HG03558 (cell line): Measurements from ENCODE around the gene OR2AT4.
"Not testable (repeated sequence)": the region's sequence is repeated elsewhere in the genome, so short reads cannot be mapped to it uniquely, and the experiment has no call there.

ENCODE experiments used
- ATAC-seq: cut with Tn5 transposase; IDR thresholded peaks from one replicate; pipeline ENCODE4 v1.9.1; 2021; ENCODE audit warnings: moderate number of reproducible peaks; ENCODE audit not compliant: unreplicated experiment; ENCODE audit errors: extremely low read depth

The OR2AT4 gene

DNA sequence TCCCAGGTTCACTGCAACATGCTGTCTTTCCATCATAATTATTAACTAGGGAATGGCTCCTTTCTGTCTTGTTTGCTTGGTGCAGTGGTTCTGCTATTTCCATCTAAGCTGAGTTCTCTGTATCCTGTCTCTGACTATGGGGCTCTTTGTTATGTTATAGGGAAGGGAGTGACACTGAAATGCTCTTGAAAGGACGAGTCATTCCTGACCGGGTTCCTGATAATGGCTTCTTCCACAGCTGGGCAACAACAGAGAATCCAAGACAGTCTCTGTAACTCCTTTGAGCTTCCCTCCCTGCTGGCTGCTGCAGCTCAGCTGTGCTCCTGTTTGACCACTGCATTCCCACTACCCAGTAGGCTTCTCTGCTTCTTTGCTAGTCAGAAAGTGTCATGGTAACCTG, 24.1 kb downstream of the OR2AT4 start:
- ATAC-seq, result no peak

- ATAC-seq, result no peak
Observed at GRCh38 chr11:75069473-75069872, 27.2 kb downstream of the OR2AT4 start.

- no peak for ATAC-seq
Observed at GRCh38 chr11:75068993-75069392, 27.7 kb downstream of the OR2AT4 start.

GRCh38 chr11:75068559-75068958, 28.1 kb downstream of the OR2AT4 start:
- no peak for ATAC-seq

DNA sequence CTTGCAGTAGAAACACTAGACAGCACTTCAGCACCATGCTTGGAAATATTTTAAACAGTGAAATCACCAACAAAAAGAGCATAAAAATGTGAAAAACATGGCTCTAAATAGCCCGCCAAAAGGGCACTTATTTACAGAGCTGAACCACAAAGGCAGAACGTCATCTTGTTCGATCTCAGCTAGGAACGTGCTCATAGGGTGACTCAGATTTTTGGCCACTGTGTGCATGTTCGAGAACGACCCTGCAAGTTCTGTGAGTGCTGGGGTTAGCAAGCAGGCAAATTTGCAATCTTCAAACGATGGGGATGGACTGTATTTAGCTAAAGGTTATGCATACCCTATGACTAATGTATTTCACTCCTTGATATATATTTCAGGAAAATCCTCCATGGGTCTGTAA, 30.6 kb downstream of the OR2AT4 start:
- no peak for ATAC-seq

GRCh38 chr11:75063741-75064314, 32.8 kb downstream of the OR2AT4 start:
- no peak for ATAC-seq

- ATAC-seq, result no peak
Observed at GRCh38 chr11:75059299-75059698, 37.4 kb downstream of the OR2AT4 start.

DNA sequence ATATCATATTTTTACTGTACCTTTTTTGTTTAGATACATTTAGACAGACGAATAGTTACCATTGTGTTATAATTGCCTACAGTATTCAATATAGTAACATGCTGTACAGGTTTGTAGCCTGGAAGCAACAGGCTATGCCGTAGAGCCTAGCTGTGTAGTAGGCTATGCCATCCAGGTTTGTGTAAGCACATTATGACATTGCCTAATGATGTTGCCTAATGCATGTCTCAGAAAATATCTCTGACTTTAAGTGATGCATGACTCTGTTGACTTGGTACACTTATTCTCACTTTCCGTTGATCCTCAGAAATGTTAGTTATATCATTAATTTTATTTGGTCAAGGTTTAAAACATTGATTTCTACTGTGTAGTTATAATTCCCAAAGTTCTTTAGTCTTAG, 39.9 kb downstream of the OR2AT4 start:
- no peak for ATAC-seq

DNA sequence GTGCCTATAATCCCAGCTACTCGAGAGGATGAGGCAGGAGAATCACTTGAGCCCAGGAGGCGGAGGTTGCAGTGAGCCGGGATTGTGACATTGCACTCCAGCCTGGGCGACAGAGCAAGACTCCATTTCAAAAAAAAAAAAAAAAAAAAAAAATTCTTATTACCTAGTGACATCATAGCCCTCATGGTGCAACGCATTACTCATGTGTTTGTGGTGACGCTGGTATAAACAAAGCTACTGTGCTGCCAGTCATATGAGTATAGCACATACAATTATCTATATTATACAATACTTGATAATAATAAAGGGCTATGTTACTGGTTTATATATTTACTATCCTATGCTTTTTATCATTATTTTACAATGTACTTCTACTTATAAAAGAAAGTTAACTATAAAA, 41.2 kb downstream of the OR2AT4 start:
- ATAC-seq, result no peak

DNA sequence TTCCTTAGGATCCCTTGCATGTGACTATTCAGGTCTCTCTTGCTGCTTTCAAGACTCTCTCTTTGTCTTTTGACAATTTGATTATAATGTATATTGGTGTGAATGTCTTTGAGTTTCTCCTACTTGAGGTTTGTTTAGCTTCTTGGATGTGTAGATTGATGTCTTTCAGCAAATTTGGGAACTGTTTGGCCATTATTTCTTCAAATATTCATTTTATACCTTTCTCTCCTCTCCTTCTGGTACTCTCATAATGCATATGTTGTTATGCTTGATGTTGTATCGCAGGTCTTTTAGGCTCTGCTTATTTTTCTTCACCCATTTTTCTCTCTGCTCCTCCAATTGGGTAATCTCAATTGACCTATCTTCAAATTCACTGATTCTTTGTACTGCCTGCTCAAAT, 44.2 kb downstream of the OR2AT4 start:
- no peak for ATAC-seq

DNA sequence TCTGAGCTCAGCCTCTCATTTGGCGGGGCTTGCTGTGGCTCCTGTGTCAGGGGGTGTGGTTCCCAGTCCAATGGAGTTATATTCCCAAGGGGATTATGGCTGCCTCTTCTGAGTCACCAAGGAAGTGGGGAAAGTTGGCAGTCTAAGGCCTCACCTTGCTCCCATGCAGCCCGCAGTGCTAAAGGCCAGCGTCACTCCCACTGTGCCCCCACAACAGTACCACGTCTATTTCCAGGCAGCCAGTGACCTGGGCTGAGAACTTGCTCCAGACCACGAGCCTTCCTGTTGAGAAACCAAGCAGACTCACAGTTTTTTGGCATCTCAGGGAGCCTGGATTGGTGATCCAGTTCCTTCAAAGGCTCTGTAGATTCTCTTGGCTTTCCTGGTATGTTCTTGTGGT, 45.6 kb downstream of the OR2AT4 start:
- no peak for ATAC-seq

GRCh38 chr11:75050516-75050915, 46.2 kb downstream of the OR2AT4 start:
- no peak for ATAC-seq

DNA sequence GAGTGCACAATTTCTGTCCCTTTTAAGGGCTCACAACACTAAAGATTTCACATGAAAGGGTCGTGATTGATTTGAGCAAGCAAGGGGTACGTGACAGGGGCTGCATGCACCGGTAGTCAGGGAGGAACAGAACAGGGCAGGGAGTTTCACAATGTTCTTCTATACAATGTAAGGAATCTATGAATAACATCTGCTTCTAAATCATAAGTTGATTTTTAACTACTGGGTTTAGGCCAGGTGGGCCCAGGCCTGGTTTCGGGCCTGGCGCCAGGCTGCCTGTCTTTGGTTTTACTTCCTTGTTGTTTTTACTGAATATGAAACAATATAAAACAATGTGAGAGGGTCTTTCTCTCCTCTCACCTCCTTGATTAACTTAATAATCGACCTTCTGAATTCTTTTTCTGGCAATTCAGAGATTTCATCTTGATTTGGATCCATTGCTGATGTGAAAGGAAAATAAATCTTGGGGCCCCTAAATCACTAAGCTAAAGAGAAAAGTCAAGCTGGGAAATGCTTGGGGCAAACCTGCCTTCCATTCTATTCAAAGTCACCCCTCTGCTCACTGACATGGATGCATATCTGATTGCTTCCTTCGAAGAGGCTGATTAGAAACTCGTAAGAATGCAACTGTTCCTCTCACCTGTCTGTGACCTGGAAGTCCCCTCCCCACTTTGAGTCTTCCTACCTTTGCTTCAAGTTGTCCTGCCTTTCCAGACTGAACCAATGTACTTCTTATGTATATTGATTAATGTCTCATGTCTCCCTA, 47.0 kb downstream of the OR2AT4 start:
- ATAC-seq, result not testable (repeated sequence)

DNA sequence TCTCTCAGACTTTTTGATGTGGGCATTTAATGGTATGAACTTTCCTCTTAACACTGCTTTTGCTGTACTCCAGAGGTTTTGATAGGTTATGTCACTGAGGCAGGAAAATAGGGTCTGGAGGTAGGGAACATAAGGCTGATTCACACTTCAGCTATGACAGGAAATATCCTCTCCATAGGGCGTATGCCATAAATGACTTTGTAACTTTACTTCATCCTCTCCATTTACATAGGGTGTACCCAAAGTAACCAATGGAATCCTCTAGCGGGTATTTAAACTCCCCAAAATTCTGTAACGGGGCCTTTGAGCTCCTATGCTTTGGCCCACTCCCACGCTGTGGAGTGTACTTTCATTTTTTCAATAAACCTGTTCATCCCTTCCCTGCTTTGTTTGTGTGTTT, 49.5 kb downstream of the OR2AT4 start:
- ATAC-seq, result no peak

DNA sequence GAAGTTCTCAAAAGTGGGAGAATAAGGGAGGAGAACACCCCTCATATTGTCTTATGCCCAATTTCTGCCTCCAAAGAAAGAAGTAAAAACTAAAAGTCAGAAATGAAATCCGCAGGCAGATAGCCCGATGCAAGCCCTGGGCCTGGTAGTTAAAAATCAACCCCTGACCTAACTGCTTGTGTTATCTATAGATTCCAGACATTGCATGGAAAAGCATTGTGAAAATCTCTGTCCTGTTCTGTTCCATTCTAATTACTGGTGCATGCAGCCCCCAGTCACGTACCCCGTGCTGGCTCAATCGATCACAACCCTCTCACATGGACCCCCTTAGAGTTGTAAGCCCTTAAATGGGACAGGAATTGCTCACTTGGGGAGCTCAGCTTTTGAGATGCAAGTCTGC, 50.0 kb downstream of the OR2AT4 start:
- ATAC-seq, result not testable (repeated sequence)

DNA sequence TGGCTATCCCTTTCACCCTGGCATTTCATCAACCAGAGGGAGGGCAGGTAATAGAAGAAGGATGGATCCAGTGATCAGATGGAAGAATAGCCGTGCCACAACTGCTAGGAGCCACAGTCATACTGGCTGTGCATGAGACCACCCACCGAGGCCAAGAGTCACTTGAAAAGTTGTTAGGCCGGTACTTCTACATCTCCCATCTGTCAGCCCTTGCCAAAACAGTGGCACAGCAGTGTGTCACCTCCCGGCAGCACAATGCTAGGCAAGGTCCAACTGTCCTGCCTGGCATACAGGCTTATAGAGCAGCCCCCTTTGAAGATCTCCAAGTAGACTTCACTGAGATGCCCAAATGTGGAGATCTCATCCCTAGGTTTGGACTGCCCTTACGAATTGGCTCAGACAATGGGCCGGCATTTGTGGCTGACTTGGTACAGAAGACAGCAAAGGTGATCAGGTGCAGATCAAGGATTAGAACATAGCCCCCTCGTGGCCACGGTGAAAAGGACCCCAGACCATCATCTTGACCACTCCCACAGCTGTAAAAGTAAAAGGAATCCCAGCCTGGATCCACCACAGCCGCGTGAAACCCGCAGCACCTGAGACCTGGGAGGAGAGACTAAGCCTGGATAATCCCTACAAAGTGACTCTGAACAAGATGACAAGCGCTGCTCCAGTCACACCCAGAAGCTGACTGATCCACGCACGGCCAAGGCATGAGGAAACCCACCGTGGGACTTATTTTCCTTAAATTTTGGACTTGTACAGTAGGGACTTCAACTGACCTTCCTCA, 52.1 kb downstream of the OR2AT4 start:
- not testable (repeated sequence) for ATAC-seq

DNA sequence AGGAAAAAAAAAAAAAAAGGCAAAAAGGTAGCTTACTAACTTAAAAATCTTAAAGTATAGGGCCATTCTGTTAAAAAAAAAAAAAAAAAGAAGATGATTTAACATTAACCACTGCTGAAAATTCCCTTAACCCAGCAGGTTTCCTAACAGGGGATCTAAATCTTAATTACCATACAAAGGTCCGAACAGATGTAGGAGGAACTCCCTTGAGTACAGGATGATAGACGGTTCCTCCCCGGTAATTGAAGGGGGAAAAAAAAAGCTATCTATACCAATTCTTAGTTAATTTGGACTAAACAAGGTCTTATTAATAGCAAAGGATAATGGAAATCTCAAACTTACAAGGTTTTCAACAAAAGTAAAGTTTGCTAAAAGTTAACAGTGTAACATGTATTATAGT, 54.9 kb downstream of the OR2AT4 start:
- not testable (repeated sequence) for ATAC-seq

- no peak for ATAC-seq
Observed at GRCh38 chr11:75041263-75041662, 55.4 kb downstream of the OR2AT4 start.

- no peak for ATAC-seq
Observed at GRCh38 chr11:75040167-75040770, 56.4 kb downstream of the OR2AT4 start.

- ATAC-seq, result no peak
Observed at GRCh38 chr11:75035911-75036565, 60.6 kb downstream of the OR2AT4 start.
